Measurements from ENCODE around the gene PBXIP1. TPM values are rescaled to one million over a fixed set of nuclear protein-coding genes. Genes with fewer than 3 reads are reported as not detected.

Gene PBXIP1
- total and polyA plus RNA-seq, 10 of the 15 experiments (the other 5 are each of a cell fraction or from before 2014, with no cell fraction given) = 0.63 to 25.6 (median 15.4) TPM

GRCh38 chr1:154975409-154976059 lies 19.6 kb upstream of the PBXIP1 start (continued):
- TF ChIP-seq EP300 (IDR thresholded peaks at IDR 0.05; ENCODE audit: borderline replicate concordance in 1 of 2, control insufficient read depth in 1 of 2, low read depth in 2 of 2, low read length in 2 of 2) (no peak), POU2F2 (IDR thresholded peaks at IDR 0.05; ENCODE audit: borderline replicate concordance, low read depth, low read length) (no peak), ZBTB40 (IDR thresholded peaks at IDR 0.05; ENCODE audit: borderline replicate concordance) (no peak), ZBTB33 (IDR thresholded peaks at IDR 0.05) (no peak), HCFC1 (IDR thresholded peaks at IDR 0.05; ENCODE audit: low read length) (0 out of 2 replicates have a peak, but pooled peaks have one; percentile 7), USF1 (IDR thresholded peaks at IDR 0.05; ENCODE audit: borderline replicate concordance, extremely low read length, insufficient read depth, low read depth, low read length) (no peak), ZNF217 (IDR thresholded peaks at IDR 0.05) (no peak), TCF7 (IDR thresholded peaks at IDR 0.05; ENCODE audit: borderline replicate concordance) (no peak), ZNF24 (IDR thresholded peaks at IDR 0.05) (no peak), MYB (IDR thresholded peaks at IDR 0.05; ENCODE audit: borderline replicate concordance, low read depth, low read length) (no peak), SREBF2 (IDR thresholded peaks at IDR 0.05; ENCODE audit: low read length) (no peak), E2F8 (IDR thresholded peaks at IDR 0.05; ENCODE audit: low read depth, partially characterized antibody) (no peak), KLF5 (IDR thresholded peaks at IDR 0.05; ENCODE audit: partially characterized antibody) (no peak), E2F4 (IDR thresholded peaks at IDR 0.05; ENCODE audit: low read depth, low read length) (no peak), CHD2 (IDR thresholded peaks at IDR 0.05; ENCODE audit: borderline replicate concordance, low read depth, low read length) (0 out of 2 replicates have a peak, but pooled peaks have one; percentile 47)
